GM10266 (cell line): Measurements from ENCODE around the gene HS3ST3B1.

Experiments
- DNase-seq: peaks from one replicate; pipeline ENCODE4 v3.0.0; 2012; ENCODE audit errors: extremely low spot score
- CTCF ChIP-seq: IDR thresholded peaks from 2 replicates; pipeline ENCODE4 v1.5.1; 2012; ENCODE audit warnings: mild to moderate bottlenecking, low read depth; ENCODE audit not compliant: control insufficient read depth, insufficient read depth; ENCODE audit errors: missing control alignments

Gene HS3ST3B1

GRCh38 chr17:14317383-14317782, 16.5 kb downstream of the HS3ST3B1 start:
- DNase-seq: no peak
- no peak for TF ChIP-seq CTCF

GRCh38 chr17:14318109-14318917, 17.4 kb downstream of the HS3ST3B1 start:
- TF ChIP-seq CTCF: no peak
- DNase-seq: no peak

- no peak for TF ChIP-seq CTCF
Observed at GRCh38 chr17:14318918-14319205, 18.0 kb downstream of the HS3ST3B1 start.

GRCh38 chr17:14320098-14320497, 19.2 kb downstream of the HS3ST3B1 start:
- no peak for TF ChIP-seq CTCF

More at GRCh38 chr17:14318918-14319205, 18.0 kb downstream of the HS3ST3B1 start:
- no peak for DNase-seq

GRCh38 chr17:14320734-14321475, 20.0 kb downstream of the HS3ST3B1 start:
- no peak for DNase-seq
- TF ChIP-seq CTCF: no peak

More at GRCh38 chr17:14320098-14320497, 19.2 kb downstream of the HS3ST3B1 start:
- DNase-seq: no peak

GRCh38 chr17:14321476-14321949, 20.6 kb downstream of the HS3ST3B1 start:
- no peak for DNase-seq
- no peak for TF ChIP-seq CTCF
